K562 (cell line): ENCODE results near the gene HEMGN. TPM values are rescaled to one million over a fixed set of nuclear protein-coding genes. Genes with fewer than 3 reads are reported as not detected.

ENCODE experiments used
- CTBP1 ChIP-seq: fragments of 450-650 bp; IDR thresholded peaks from 2 replicates; pipeline ENCODE4 v1.6.1; 2016; ENCODE audit warnings: borderline replicate concordance
- EWSR1 ChIP-seq: fragments of 450-650 bp; IDR thresholded peaks from 2 replicates; pipeline ENCODE4 v1.6.1; 2018; ENCODE audit warnings: borderline replicate concordance, mild to moderate bottlenecking, low read depth, moderate library complexity; ENCODE audit not compliant: partially characterized antibody
- ZFX ChIP-seq: sonication (generic); formaldehyde crosslinking; IDR thresholded peaks from 2 replicates; pipeline ENCODE4 v1.8.0; 2022; ENCODE audit warnings: mild to moderate bottlenecking, missing genetic modification reagents, moderate library complexity
- ZNF140 ChIP-seq: fragments of 250-450 bp; sonication (Bioruptor Pico); IDR thresholded peaks from 2 replicates; pipeline ENCODE4 v1.8.0; 2021; ENCODE audit warnings: moderate library complexity, mild to moderate bottlenecking, inconsistent platforms
- ZZZ3 ChIP-seq: fragments of 450-650 bp; IDR thresholded peaks from 2 replicates; pipeline ENCODE4 v1.6.1; 2016; ENCODE audit warnings: antibody characterized with exemption, mild to moderate bottlenecking, moderate library complexity
- polyA plus RNA-seq, 8 experiments: library from polyadenylated mRNA; depleted of rRNA in 4 of 8; stranded (reverse) in 5 of 8; unstranded in 3 of 8; fragments of >200 nt; fragmentation: Nextera tagmentation in 2 of 8; fragmentation: Illumina TruSeq in 1 of 8; extraction: Ambion mirVana in 2 of 8; extraction: Trizol in 1 of 8; gene quantifications; 2 replicates each; pipeline versions ENCODE4 v1.2.1 to v1.2.3, GENCODE V29; 2011 to 2014; ENCODE audit warnings: inconsistent platforms in 1 of 8, missing spikeins in 1 of 8
- total RNA-seq, 7 experiments: library from RNA; depleted of rRNA in 6 of 7; stranded (reverse); fragments of >200 nt in 6 of 7; fragmentation: Illumina TruSeq in 2 of 7; extraction: Trizol in 2 of 7; gene quantifications; 2 replicates each; pipeline versions ENCODE4 v1.2.1 to v1.2.3, GENCODE V29; 2011 to 2021; ENCODE audit warnings: low replicate concordance in 1 of 7
- TF ChIP-seq, protein P1 (sequence below), 2 experiments: fragments of 450-650 bp in 1 of 2; sonication (generic) in 1 of 2; formaldehyde crosslinking in 1 of 2; IDR thresholded peaks; 2 replicates each; pipeline versions ENCODE4 v1.7.1 to v1.9.0; 2016 to 2022; ENCODE audit warnings: inconsistent platforms in 1 of 2, mild to moderate bottlenecking in 1 of 2, missing genetic modification reagents in 1 of 2
- TF ChIP-seq, protein P2 (sequence below): sonication (generic); formaldehyde crosslinking; IDR thresholded peaks from 2 replicates; pipeline ENCODE4 v1.8.0; 2022; ENCODE audit warnings: mild to moderate bottlenecking, missing genetic modification reagents, borderline replicate concordance
- TF ChIP-seq, protein P3 (sequence below), 3 experiments: fragments of 200-800 bp in 1 of 3; fragments of 250-450 bp in 1 of 3; fragments of 450-650 bp in 1 of 3; sonication (Bioruptor Pico) in 1 of 3; sonication (Bioruptor generic) in 1 of 3; formaldehyde crosslinking in 1 of 3; IDR thresholded peaks; 2 replicates each; pipeline versions ENCODE4 v1.6.1 to v1.8.0; 2016 to 2022; ENCODE audit warnings: mild to moderate bottlenecking in 2 of 3, missing genetic modification characterization in 2 of 3, missing compliant biosample characterization in 1 of 3, moderate library complexity in 1 of 3
- TF ChIP-seq, protein P4 (sequence below), 2 experiments: fragments of 250-450 bp in 1 of 2; fragments of 450-650 bp in 1 of 2; sonication (Bioruptor Pico) in 1 of 2; IDR thresholded peaks; 2 replicates each; pipeline versions ENCODE4 v1.6.1 to v1.8.0; 2016 to 2021; ENCODE audit warnings: mild to moderate bottlenecking in 2 of 2, moderate library complexity in 2 of 2, missing compliant biosample characterization in 1 of 2, missing genetic modification characterization in 1 of 2

Gene HEMGN
- total and polyA plus RNA-seq, 9 of the 15 experiments (the other 6 are each of a cell fraction or from before 2014, with no cell fraction given) = 56.3 to 258 (median 137) TPM

DNA sequence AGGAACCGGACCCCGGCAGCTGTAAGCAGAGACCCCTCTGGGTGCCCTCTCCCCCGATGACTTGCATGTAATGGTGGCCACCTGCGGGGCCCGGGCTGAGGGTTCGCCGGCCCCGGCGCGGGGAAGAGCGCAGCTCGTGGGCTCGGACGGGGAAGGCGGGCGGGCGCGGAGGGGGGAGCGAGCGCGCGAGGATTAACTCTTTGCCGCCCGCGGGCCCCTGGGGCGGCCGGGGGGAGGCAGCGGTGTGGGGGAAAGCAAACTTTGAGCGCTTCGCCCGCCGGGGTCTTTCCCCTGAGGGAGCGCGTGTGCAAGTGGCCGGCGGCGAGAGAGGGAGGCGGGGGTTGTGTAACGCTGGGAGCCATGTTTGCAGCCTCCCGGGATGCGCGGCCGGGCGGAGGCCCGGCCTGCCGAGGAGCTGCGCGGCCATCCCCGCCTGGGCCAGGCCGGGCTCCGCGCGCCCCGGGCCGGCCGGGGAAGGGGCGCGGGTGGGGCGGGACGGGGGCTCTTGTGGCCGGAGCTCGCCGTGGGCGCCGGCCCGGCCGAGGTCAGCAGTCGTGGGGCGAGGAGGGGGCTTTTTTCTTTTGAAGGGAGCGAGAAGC lies 45.7 kb upstream of the HEMGN start (continued):
- no peak for TF ChIP-seq ZZZ3
- TF ChIP-seq, protein P1, sequence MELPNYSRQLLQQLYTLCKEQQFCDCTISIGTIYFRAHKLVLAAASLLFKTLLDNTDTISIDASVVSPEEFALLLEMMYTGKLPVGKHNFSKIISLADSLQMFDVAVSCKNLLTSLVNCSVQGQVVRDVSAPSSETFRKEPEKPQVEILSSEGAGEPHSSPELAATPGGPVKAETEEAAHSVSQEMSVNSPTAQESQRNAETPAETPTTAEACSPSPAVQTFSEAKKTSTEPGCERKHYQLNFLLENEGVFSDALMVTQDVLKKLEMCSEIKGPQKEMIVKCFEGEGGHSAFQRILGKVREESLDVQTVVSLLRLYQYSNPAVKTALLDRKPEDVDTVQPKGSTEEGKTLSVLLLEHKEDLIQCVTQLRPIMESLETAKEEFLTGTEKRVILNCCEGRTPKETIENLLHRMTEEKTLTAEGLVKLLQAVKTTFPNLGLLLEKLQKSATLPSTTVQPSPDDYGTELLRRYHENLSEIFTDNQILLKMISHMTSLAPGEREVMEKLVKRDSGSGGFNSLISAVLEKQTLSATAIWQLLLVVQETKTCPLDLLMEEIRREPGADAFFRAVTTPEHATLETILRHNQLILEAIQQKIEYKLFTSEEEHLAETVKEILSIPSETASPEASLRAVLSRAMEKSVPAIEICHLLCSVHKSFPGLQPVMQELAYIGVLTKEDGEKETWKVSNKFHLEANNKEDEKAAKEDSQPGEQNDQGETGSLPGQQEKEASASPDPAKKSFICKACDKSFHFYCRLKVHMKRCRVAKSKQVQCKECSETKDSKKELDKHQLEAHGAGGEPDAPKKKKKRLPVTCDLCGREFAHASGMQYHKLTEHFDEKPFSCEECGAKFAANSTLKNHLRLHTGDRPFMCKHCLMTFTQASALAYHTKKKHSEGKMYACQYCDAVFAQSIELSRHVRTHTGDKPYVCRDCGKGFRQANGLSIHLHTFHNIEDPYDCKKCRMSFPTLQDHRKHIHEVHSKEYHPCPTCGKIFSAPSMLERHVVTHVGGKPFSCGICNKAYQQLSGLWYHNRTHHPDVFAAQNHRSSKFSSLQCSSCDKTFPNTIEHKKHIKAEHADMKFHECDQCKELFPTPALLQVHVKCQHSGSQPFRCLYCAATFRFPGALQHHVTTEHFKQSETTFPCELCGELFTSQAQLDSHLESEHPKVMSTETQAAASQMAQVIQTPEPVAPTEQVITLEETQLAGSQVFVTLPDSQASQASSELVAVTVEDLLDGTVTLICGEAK (IDR thresholded peaks at IDR 0.05) = no peak
- TF ChIP-seq, protein P1 (CRISPR knock-in tag; IDR thresholded peaks at IDR 0.05) = no peak
- TF ChIP-seq, protein P2, sequence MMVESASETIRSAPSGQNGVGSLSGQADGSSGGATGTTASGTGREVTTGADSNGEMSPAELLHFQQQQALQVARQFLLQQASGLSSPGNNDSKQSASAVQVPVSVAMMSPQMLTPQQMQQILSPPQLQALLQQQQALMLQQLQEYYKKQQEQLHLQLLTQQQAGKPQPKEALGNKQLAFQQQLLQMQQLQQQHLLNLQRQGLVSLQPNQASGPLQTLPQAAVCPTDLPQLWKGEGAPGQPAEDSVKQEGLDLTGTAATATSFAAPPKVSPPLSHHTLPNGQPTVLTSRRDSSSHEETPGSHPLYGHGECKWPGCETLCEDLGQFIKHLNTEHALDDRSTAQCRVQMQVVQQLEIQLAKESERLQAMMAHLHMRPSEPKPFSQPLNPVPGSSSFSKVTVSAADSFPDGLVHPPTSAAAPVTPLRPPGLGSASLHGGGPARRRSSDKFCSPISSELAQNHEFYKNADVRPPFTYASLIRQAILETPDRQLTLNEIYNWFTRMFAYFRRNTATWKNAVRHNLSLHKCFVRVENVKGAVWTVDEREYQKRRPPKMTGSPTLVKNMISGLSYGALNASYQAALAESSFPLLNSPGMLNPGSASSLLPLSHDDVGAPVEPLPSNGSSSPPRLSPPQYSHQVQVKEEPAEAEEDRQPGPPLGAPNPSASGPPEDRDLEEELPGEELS (CRISPR knock-in tag) = 0 out of 2 replicates have a peak, but pooled peaks have one; percentile 6
- TF ChIP-seq ZNF140 (CRISPR knock-in tag) = no peak
- TF ChIP-seq, protein P3, sequence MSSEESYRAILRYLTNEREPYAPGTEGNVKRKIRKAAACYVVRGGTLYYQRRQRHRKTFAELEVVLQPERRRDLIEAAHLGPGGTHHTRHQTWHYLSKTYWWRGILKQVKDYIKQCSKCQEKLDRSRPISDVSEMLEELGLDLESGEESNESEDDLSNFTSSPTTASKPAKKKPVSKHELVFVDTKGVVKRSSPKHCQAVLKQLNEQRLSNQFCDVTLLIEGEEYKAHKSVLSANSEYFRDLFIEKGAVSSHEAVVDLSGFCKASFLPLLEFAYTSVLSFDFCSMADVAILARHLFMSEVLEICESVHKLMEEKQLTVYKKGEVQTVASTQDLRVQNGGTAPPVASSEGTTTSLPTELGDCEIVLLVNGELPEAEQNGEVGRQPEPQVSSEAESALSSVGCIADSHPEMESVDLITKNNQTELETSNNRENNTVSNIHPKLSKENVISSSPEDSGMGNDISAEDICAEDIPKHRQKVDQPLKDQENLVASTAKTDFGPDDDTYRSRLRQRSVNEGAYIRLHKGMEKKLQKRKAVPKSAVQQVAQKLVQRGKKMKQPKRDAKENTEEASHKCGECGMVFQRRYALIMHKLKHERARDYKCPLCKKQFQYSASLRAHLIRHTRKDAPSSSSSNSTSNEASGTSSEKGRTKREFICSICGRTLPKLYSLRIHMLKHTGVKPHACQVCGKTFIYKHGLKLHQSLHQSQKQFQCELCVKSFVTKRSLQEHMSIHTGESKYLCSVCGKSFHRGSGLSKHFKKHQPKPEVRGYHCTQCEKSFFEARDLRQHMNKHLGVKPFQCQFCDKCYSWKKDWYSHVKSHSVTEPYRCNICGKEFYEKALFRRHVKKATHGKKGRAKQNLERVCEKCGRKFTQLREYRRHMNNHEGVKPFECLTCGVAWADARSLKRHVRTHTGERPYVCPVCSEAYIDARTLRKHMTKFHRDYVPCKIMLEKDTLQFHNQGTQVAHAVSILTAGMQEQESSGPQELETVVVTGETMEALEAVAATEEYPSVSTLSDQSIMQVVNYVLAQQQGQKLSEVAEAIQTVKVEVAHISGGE (CRISPR knock-in tag; IDR thresholded peaks at IDR 0.05) = no peak
- TF ChIP-seq ZFX = peak; percentile 55; the same call in 1 of the 2 replicates
- TF ChIP-seq, protein P4, sequence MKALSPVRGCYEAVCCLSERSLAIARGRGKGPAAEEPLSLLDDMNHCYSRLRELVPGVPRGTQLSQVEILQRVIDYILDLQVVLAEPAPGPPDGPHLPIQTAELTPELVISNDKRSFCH (CRISPR knock-in tag; IDR thresholded peaks at IDR 0.05) = no peak
- TF ChIP-seq, protein P4 (tag; IDR thresholded peaks at IDR 0.05) = no peak
- TF ChIP-seq CTBP1 = no peak
- no peak for TF ChIP-seq EWSR1
